Mesodermal cell (in vitro differentiated cells): ENCODE measurements around the gene METTL8.

ENCODE experiments used
- H3K27ac ChIP-seq: 2 replicates; pipeline ENCODE4 v1.7.0; 2013; ENCODE audit warnings: mild to moderate bottlenecking, low read depth, low read length, moderate library complexity; ENCODE audit not compliant: severe bottlenecking
- H3K36me3 ChIP-seq: 2 replicates; pipeline ENCODE4 v1.7.1; 2013; ENCODE audit warnings: mild to moderate bottlenecking, low read length, moderate library complexity; ENCODE audit not compliant: control insufficient read depth, insufficient read depth
- H3K4me1 ChIP-seq: one replicate; pipeline ENCODE4 v1.7.1; 2013; ENCODE audit warnings: mild to moderate bottlenecking, low read length; ENCODE audit not compliant: insufficient read depth, control insufficient read depth, poor library complexity, severe bottlenecking
- H3K4me3 ChIP-seq: 2 replicates; pipeline ENCODE4 v1.7.0; 2013; ENCODE audit warnings: low read length, control low read depth, mild to moderate bottlenecking; ENCODE audit not compliant: insufficient read depth, poor library complexity, severe bottlenecking; ENCODE audit errors: extremely low read depth
- H3K9me3 ChIP-seq: 2 replicates; pipeline ENCODE4 v1.7.1; 2013; ENCODE audit warnings: mild to moderate bottlenecking, low read length, moderate library complexity; ENCODE audit not compliant: control insufficient read depth
- WGBS, 2 experiments: methylation state at CpG; one replicate each; pipeline ENCODE4 v1.1.5; 2013; ENCODE audit warnings: missing lambda C conversion rate in 2 of 2; ENCODE audit not compliant: insufficient coverage in 2 of 2; 5-methylcytosine and 5-hydroxymethylcytosine counted together

Gene METTL8

DNA sequence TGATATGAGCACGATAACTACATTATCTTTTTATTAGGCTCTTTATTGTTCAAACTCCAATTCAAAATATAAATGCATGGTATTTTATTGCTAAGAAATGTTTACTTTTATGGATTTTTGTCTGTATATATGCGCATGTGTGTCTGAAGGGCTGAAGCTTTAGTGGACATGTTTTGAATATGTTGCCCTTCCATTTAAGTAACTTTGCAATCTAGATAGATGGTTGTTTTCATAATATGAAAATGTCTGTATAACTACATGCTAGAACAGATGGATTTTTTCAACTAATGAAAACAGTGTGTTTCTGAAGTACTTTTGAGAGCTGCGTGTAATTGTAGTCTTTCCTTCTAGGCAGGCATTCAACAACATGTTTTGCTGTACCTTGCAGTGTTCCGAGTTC is 19.0 kb upstream of the METTL8 start:
- no peaks in the 10 kb centered on the region for H3K9me3 ChIP-seq
- H3K4me1 ChIP-seq = no peaks in the 10 kb centered on the region
- peaks cover 57% of the 10 kb centered on the region for H3K36me3 ChIP-seq
- no peak overlapping the region for H3K27ac ChIP-seq
- 100% methylated on average over 1 of the region's 4 CpGs for WGBS, 2 experiments
- H3K4me3 ChIP-seq = no peak overlapping the region

DNA sequence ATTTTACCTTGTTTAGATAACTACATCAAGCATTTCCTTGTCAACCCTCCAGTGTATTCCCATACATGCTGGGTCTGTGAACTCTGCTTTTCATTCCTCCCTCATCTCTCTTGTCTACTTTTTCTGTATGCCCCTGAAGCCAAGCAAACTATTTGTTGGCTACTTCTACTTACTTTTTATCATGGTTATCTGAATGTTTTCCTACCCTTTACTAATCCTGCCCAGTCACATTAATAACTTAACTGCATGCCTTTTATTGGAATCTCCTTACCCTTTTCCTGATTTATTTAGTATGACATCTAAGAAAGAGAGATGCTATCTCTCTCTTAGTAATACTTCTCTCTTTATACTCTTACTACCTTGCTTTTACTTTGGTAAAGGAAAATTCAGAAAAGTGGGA is 17.3 kb upstream of the METTL8 start:
- H3K9me3 ChIP-seq = no peaks in the 10 kb centered on the region
- H3K27ac ChIP-seq = no peak overlapping the region
- H3K36me3 ChIP-seq = peaks cover 51% of the 10 kb centered on the region
- H3K4me3 ChIP-seq = no peak overlapping the region
- no peaks in the 10 kb centered on the region for H3K4me1 ChIP-seq

DNA sequence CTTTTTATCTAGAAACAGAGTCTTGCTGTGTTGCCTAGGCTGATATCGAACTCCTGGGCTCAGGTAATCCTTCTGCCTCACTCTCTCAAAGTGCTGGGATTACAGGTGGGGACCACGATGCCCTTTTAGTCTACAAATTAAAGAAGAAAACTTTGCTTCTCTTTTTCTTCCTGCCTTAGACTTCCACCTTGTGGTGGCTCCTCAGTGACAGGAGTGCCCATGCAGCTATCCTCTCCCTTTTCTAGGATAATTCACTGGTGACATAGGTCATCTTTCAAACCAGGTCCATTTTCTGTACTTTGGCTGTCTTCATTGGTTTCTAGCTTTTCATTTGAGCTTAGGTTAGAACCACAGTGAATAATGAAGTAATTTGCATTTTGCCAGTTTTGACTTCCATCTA is 13.9 kb upstream of the METTL8 start:
- H3K4me1 ChIP-seq = no peaks in the 10 kb centered on the region
- H3K36me3 ChIP-seq = peaks cover 52% of the 10 kb centered on the region
- no peak overlapping the region for H3K4me3 ChIP-seq
- WGBS, 2 experiments = 87 to 100% methylated on average over 2 of the region's 2 CpGs
- H3K27ac ChIP-seq = no peak overlapping the region
- H3K9me3 ChIP-seq = no peaks in the 10 kb centered on the region

DNA sequence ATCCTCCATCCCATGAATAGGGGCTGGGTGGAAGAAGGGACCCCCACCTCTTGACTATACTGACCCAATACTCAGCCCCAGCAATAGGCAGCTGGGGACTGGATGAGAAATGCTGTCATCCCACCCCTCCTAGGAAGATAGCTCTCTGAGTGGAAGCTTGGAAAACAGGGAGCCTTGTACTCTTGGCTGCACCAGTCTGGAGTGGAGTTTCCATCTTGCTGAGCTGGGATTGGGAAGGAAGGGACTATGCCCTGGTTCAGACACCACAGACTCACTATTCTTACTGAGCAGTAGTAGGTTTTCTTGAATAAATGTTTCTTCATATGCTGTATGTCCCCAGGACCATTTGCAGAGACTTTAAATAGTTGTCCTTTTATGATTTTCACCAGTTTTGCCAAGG is 7.7 kb upstream of the METTL8 start:
- Histone ChIP-seq H3K4me3 (no peak overlapping the region), H3K36me3 (peaks cover 59% of the 10 kb centered on the region), H3K27ac (no peak overlapping the region), H3K9me3 (peaks cover under 1% of the 10 kb centered on the region), H3K4me1 (no peaks in the 10 kb centered on the region)

DNA sequence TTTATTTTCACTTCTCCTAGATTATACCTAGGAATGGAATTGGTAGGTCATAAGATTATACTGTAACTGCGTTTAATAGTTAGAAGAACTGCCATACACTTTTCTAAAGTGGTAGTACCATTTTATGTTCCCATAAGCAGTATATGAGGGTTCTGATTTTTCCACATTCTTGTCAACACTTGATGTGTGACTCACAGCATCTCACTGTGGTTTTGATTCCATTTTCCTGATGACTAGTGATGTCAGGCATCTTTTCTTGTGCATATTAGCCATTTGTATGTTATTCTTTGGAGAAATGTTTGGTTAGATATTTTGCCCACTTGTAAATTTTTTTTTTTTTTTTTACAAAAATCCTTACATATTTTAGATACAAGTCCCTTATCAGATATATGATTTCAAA is 2.5 kb upstream of the METTL8 start:
- WGBS, 2 experiments = no CpG with 5 or more reads among the region's 1 CpG
- Histone ChIP-seq H3K36me3 (peaks cover 50% of the 10 kb centered on the region), H3K4me1 (peaks cover 17% of the 10 kb centered on the region), H3K27ac (no peak overlapping the region), H3K9me3 (peaks cover 9% of the 10 kb centered on the region), H3K4me3 (no peak overlapping the region)

DNA sequence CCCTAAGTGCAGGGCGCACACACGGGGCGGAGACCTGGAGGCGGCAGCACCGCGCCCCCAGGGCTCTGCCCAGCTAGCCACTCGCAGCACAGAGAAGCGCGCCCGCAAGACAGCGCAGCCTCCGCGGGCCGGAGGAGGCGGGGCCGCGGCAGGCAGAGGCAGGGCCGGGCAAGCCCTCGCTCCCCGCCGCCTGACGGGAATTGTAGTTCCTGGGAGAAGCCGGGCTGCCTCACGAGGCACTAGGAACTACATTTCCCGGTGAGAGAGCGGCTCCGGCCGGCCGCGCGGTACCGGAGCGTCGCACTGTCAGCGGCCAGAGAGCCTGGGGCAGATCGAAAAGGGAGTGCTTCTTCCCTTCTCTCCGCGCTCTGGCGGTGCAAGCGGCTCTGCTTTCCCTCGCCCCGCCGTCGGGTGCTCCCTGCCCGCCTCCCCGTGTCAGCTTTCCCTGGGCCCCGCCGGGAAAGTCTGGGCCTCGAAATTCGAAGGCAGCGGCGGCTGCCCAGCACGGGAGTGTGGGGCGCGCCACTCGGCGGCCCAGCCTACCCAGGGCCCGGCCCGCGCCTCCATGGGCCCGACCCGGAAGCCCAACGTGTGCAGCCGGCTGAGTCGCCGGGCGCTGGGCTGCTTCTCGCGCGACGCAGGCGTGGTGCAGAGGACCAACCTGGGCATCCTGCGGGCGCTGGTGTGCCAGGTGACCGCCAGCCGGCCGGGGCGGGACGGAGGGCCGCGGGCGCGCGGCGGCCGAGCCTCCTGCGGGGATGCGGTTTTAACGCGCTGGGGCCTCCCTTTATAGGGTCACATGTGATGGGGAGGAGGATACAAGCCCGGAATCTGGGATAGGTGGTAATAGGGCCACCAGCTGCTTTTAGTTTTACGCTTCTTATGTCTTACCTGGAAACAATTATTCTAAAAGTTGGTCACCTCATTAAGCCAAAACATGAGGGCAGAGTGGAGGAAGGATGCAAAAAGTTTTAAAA is 511 bp upstream of the METTL8 start, which contains the start of gene DCAF17:
Gene DCAF17 (plus strand): TSS at position 214 of the 977 bp plus-strand sequence. CDS start 352 bp downstream, at position 566.
- peaks cover 15% of the 10 kb centered on the region for H3K9me3 ChIP-seq
- 1% methylated on average over 59 to 79 of the region's 92 CpGs for WGBS, 2 experiments
- H3K27ac ChIP-seq = peak within 1 kb of the TSS; percentile 92
- H3K4me1 ChIP-seq = peaks cover 23% of the 10 kb centered on the region
- H3K4me3 ChIP-seq = peak within 1 kb of the TSS; percentile 79
- peaks cover 38% of the 10 kb centered on the region for H3K36me3 ChIP-seq

DNA sequence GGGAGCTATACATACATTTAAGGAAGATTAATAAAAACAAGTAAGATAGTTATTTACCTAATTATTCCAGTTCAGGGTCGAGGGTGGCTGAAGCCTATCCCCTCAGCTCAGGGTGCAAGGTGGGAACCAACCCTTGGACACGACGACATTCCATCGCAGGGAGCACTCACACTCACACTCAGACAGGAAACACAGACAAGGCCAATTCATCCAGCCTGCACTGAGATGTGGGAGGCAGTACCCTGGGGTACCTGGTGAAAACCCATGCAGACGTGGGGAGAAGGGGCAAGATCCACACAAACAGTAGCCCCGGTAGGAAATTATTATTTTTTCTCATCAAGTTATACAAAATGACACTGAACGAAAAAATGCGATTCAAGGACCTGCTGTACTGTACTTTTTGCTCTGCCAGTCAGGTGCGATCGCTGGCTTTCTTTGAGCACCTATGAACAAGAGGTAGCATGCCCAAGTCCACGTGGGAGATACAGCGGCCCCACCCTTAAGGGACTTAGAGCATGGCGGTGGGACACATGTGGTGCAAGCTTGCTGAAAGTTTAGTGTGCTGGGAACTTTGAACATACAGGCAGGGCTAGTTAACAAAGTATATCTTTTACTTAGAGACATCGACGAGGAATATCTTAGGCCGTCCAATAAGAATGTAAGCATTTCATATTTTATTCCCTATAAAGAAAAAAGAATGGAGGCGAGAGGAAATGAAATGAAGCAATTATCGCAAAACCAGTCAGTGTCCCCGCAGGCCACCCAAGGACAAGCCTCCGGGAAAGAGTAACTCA is 624 bp downstream of the METTL8 start:
- Histone ChIP-seq H3K4me1 (peaks cover 23% of the 10 kb centered on the region), H3K9me3 (peaks cover 15% of the 10 kb centered on the region), H3K36me3 (peaks cover 32% of the 10 kb centered on the region), H3K4me3 (peak overlapping the region; percentile 79), H3K27ac (peak overlapping the region; percentile 92)
- WGBS, 2 experiments = 37 to 68% methylated on average over 7 to 12 of the region's 20 CpGs

DNA sequence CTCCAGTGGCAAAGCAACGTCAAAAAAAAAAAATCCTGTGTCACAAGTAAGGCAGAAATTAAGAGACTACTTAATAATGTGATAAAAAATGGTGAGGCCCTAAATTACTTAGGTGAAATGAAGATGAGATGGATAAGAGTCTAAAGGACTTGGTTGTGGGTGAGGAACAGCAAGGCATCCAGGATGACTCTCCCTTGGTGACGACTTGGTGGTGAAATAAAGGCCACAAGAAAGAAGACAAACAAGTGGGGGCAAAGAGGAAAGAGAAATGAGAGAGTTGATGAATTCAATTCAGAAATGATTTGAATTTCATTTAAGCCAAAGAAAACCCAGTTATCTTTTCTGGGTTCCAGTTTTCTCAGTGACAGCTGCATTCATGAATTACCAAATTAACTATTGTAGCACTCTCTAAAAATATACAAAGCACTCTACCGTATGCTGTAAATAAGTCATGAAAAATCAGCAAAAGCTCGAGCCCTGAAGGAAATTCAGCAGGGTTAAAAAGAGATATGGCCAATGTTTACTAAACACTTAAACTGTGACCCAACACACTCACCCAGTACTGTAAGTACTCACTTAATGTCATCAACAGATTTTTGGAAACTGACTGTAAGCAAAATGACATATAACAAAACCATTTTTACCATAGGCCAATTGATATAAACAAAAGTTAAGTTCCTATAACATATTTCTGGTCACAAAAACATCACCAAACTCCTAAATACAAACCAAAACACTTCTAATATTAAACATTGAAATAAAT is 1.4 kb downstream of the METTL8 start:
- peaks cover 27% of the 10 kb centered on the region for H3K36me3 ChIP-seq
- peaks cover 23% of the 10 kb centered on the region for H3K4me1 ChIP-seq
- H3K9me3 ChIP-seq = peaks cover 15% of the 10 kb centered on the region
- H3K4me3 ChIP-seq = peak overlapping the region; percentile 79
- WGBS, 2 experiments = 94 to 100% methylated on average over 2 to 3 of the region's 4 CpGs
- no peak overlapping the region for H3K27ac ChIP-seq

DNA sequence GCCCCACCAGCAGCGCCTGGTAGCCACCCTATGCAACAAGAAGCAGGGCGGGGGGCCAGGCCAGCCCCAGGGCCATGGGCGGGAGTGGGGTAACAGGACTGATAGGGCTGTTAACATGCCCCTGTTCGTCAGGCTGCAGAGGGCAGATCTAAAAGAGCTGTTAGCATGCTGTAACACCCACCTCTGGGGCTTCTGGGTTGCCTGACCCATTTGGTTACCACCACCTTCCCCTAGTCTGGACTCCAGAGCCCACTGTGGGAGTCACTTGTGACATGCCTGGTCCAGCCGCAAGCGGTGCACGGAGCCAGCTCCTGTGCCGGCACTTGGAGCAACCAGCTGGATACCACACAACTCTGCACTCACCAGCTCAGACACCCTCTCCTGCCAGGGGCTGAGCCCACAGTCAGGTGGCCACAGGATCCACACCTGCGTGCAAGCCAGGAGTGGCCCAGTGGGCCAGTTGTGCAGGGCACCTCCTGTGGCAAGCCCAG is 2.1 kb downstream of the METTL8 start:
- peaks cover 15% of the 10 kb centered on the region for H3K9me3 ChIP-seq
- H3K4me3 ChIP-seq = no peak overlapping the region
- peaks cover 23% of the 10 kb centered on the region for H3K4me1 ChIP-seq
- WGBS, 2 experiments = 89 to 94% methylated on average over 5 to 8 of the region's 9 CpGs
- H3K27ac ChIP-seq = no peak overlapping the region
- H3K36me3 ChIP-seq = peaks cover 21% of the 10 kb centered on the region
